ENCODE measurements around the gene HCST. TPM values are rescaled to one million over a fixed set of nuclear protein-coding genes. Genes with fewer than 3 reads are reported as not detected.
A peak's percentile ranks its signal among the peaks of the same experiment; 100 is the strongest.

HCST gene
- total and polyA plus RNA-seq, 7 donors = 1.1 to 4.7 (median 3.5) TPM

- Histone ChIP-seq H3K4me1 (peaks cover 6% of the 10 kb centered on the region), H3K36me3 (ENCODE audit: insufficient read depth in 1 of 2, low read depth in 1 of 2) (no peaks in the 10 kb centered on the region), H3K27ac (no peak overlapping the region), H3K27me3 (ENCODE audit: insufficient read depth in 3 of 3, low read length in 2 of 3) (peaks cover 0 to 6% (median 0%) of the 10 kb centered on the region in 3 donors), H3K9me3 (no peaks in the 10 kb centered on the region), H3K4me3 (no peak overlapping the region)
- ATAC-seq (no peak), DNase-seq (no peak)
- TF ChIP-seq CTCF (IDR thresholded peaks at IDR 0.05) = no peak
- intact Hi-C loops (cut with DNase I) = no loop called here
- 75 to 79% (median 78%) methylated on average over 5 of the region's 5 CpGs for WGBS, 3 donors
These were observed 26.2 kb downstream of the HCST start for GRCh38 chr19:35928507-35928906.

GRCh38 chr19:35929876-35930275, 27.5 kb downstream of the HCST start:
- Histone ChIP-seq H3K4me3 (no peak overlapping the region), H3K36me3 (ENCODE audit: insufficient read depth in 1 of 2, low read depth in 1 of 2) (no peaks in the 10 kb centered on the region), H3K9me3 (no peaks in the 10 kb centered on the region), H3K4me1 (peaks cover 6% of the 10 kb centered on the region), H3K27ac (no peak overlapping the region), H3K27me3 (ENCODE audit: insufficient read depth in 3 of 3, low read length in 2 of 3) (peaks cover 0 to 4% (median 0%) of the 10 kb centered on the region in 3 donors)
- 66 to 81% (median 76%) methylated on average over 2 of the region's 2 CpGs for WGBS, 3 donors
- DNase-seq = no peak
- intact Hi-C loops (cut with DNase I) = loop anchor here (5.0 to 10.0 kb wide), 4 partner anchors 173 to 385 kb away; partner anchors contain the start of genes HSPB6 (in 1 of the 2), LIN37 (in 1 of the 2), PROSER3 (in 1 of the 2) and PSENEN (in 1 of the 2)
- no peak for TF ChIP-seq CTCF (IDR thresholded peaks at IDR 0.05)
- no peak for ATAC-seq

- 0% methylated on average over 47 of the region's 47 CpGs for WGBS, 3 donors
- peak; percentile 98 to 100 (median 99) for ATAC-seq
- DNase-seq = peak; percentile 99 to 100
- TF ChIP-seq CTCF (IDR thresholded peaks at IDR 0.05) = peak; percentile 66
- Histone ChIP-seq H3K27me3 (ENCODE audit: insufficient read depth in 3 of 3, low read length in 2 of 3) (no peaks in the 10 kb centered on the region), H3K27ac (peak overlapping the region; percentile 62), H3K4me1 (peaks cover 13% of the 10 kb centered on the region), H3K9me3 (no peaks in the 10 kb centered on the region), H3K4me3 (peak overlapping the region; percentile 54), H3K36me3 (ENCODE audit: insufficient read depth in 1 of 2, low read depth in 1 of 2) (no peaks in the 10 kb centered on the region)
- intact Hi-C loops (cut with DNase I) = loop anchor here (1.0 to 10.0 kb wide), 6 partner anchors 49 to 387 kb away; partner anchors contain the start of genes HSPB6 (in 1 of the 2), KMT2B (in 1 of the 2), LIN37 (in 1 of the 2) and PROSER3 (in 1 of the 2)
These were observed 29.0 kb downstream of the HCST start for GRCh38 chr19:35931161-35931873.

- H3K4me3 ChIP-seq = peak overlapping the region; percentile 54
- H3K27me3 ChIP-seq (ENCODE audit: insufficient read depth in 3 of 3, low read length in 2 of 3) = no peaks in the 10 kb centered on the region
- WGBS, 3 donors = 3 to 8% (median 6%) methylated on average over 9 of the region's 9 CpGs
- H3K27ac ChIP-seq = peak overlapping the region; percentile 62
- ATAC-seq (peak in 3 of 4 donors; percentile 4 to 10 (median 7)), DNase-seq (no peak)
- H3K36me3 ChIP-seq (ENCODE audit: insufficient read depth in 1 of 2, low read depth in 1 of 2) = no peaks in the 10 kb centered on the region
- no peaks in the 10 kb centered on the region for H3K9me3 ChIP-seq
- no peak for TF ChIP-seq CTCF (IDR thresholded peaks at IDR 0.05)
- intact Hi-C loops (cut with DNase I) = loop anchor here (1.0 to 10.0 kb wide), 6 partner anchors 50 to 387 kb away; partner anchors contain the start of genes HSPB6 (in 1 of the 2), KMT2B (in 1 of the 2), LIN37 (in 1 of the 2) and PROSER3 (in 1 of the 2)
- peaks cover 13% of the 10 kb centered on the region for H3K4me1 ChIP-seq
These were observed 29.5 kb downstream of the HCST start for GRCh38 chr19:35931874-35932202.

All from psoas muscle (tissue), 8 donors.